ENCODE data around the gene TMC4.

DNA sequence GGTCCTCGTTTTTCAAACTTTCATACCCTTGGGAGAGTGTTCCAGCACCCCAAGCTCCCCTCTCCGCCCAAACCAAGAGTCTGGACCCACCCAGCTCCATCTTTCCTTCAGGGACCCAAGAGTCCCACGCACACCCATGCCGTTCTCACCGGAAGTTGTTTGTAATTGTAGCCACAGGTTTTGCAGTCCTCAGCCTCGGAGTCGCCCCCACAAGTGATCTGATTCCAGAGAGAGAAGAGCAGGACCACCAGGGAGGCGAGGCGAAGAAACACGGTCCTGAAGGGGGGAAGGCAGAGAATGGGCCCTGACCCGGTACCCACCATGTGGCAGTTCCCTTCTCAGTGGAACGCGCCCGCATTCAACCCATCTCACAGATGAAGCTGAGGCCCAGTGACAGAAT lies 10.1 kb downstream of the TMC4 start:
- TF ChIP-seq, protein P1, sequence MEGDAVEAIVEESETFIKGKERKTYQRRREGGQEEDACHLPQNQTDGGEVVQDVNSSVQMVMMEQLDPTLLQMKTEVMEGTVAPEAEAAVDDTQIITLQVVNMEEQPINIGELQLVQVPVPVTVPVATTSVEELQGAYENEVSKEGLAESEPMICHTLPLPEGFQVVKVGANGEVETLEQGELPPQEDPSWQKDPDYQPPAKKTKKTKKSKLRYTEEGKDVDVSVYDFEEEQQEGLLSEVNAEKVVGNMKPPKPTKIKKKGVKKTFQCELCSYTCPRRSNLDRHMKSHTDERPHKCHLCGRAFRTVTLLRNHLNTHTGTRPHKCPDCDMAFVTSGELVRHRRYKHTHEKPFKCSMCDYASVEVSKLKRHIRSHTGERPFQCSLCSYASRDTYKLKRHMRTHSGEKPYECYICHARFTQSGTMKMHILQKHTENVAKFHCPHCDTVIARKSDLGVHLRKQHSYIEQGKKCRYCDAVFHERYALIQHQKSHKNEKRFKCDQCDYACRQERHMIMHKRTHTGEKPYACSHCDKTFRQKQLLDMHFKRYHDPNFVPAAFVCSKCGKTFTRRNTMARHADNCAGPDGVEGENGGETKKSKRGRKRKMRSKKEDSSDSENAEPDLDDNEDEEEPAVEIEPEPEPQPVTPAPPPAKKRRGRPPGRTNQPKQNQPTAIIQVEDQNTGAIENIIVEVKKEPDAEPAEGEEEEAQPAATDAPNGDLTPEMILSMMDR (IDR thresholded peaks at IDR 0.05 in 4 of 5, conservative IDR thresholded peaks at IDR 0.05 in 1 of 5), result no peak
- no peak for TF ChIP-seq POLR2A (IDR thresholded peaks at IDR 0.05)

Measured in gastrocnemius medialis (tissue), 4 donors.